Brain microvascular endothelial cell (primary cell): ENCODE measurements around the gene METTL25B.

Source experiments
- DNase-seq: peaks from one replicate; pipeline ENCODE4 v3.0.0-alpha.2; 2020
- H3K27ac ChIP-seq: fragments of 250-450 bp; sonication (Bioruptor Pico); 2 replicates; pipeline ENCODE4 v1.5.1; 2020; ENCODE audit warnings: mild to moderate bottlenecking, moderate library complexity
- H3K27me3 ChIP-seq: fragments of 250-450 bp; sonication (Bioruptor Pico); replicated peaks from 2 replicates; pipeline ENCODE4 v1.5.1; 2020; ENCODE audit warnings: mild to moderate bottlenecking
- H3K36me3 ChIP-seq: fragments of 250-450 bp; sonication (Bioruptor Pico); replicated peaks from 2 replicates; pipeline ENCODE4 v1.5.1; 2020; ENCODE audit warnings: mild to moderate bottlenecking
- H3K4me3 ChIP-seq: 2 replicates; pipeline ENCODE4 v1.5.1; 2011; ENCODE audit warnings: low read depth, mild to moderate bottlenecking, control low read depth, low read length, moderate library complexity
- in situ Hi-C: cut with HindIII; loops from 2 replicates; pipeline ENCODE4 v1.10.0; 2017; ENCODE audit warnings: low sequenced_read_pairs, low pct_ligation_motif_present
- TF ChIP-seq, protein P1 (sequence below): IDR thresholded peaks from 2 replicates; pipeline ENCODE4 v1.5.1; 2011; ENCODE audit warnings: low read depth, mild to moderate bottlenecking, moderate library complexity, low read length, control low read depth, inconsistent platforms; ENCODE audit errors: missing control alignments

METTL25B gene

DNA sequence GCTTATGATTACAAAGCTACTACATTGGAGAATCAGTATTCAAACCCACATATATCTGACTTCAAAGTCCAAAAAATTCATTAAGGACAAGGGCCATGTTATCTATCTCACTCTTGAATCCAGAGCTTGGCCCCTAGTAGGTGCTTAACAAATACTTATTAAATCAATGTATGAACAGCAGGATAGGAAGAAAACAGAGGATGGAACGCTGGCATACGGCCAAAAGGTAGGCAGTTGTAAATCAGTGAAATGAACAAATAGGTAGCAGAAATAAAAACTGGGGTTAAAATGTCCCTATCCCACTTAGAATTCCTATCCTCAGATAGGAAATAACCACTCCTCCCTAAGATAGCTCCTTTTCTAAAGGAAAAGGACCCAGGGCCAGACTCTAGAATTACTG lies 10.6 kb downstream of the METTL25B start:
- H3K36me3 ChIP-seq, result peaks cover 37% of the 10 kb centered on the region

DNA sequence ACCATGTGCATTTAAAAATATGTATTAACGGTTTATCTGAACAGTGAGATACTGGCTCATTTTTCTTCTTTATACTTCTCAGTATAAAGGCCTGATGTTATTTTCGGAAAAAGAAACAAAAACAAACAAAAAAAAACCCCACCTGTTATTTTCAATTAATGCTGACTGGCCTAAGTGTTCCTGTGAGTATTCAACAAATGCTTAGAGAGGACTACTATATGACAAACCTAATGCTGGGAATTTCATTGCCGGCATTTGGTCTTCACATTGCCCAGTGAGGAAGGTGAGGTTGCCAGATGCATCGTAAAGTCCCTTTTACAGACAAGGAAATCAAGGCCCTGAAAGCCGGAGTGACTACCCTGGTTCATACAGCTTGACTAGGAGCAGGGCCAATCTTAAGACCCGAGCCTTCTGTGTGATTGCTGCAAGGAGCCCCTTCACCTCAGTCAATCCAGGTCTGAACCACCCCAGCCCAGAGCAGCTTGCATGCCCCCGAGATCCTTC lies 12.0 kb downstream of the METTL25B start:
- H3K36me3 ChIP-seq, result peaks cover 37% of the 10 kb centered on the region
- TF ChIP-seq, protein P1, sequence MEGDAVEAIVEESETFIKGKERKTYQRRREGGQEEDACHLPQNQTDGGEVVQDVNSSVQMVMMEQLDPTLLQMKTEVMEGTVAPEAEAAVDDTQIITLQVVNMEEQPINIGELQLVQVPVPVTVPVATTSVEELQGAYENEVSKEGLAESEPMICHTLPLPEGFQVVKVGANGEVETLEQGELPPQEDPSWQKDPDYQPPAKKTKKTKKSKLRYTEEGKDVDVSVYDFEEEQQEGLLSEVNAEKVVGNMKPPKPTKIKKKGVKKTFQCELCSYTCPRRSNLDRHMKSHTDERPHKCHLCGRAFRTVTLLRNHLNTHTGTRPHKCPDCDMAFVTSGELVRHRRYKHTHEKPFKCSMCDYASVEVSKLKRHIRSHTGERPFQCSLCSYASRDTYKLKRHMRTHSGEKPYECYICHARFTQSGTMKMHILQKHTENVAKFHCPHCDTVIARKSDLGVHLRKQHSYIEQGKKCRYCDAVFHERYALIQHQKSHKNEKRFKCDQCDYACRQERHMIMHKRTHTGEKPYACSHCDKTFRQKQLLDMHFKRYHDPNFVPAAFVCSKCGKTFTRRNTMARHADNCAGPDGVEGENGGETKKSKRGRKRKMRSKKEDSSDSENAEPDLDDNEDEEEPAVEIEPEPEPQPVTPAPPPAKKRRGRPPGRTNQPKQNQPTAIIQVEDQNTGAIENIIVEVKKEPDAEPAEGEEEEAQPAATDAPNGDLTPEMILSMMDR, result no peak
- in situ Hi-C loops, result no loop called here
- DNase-seq, result no peak
- H3K27me3 ChIP-seq, result no peaks in the 10 kb centered on the region
- peak overlapping the region; percentile 14 for H3K27ac ChIP-seq
- H3K4me3 ChIP-seq, result peak overlapping the region; percentile 92

More for the DNA sequence above, 10.6 kb downstream of the METTL25B start:
- Histone ChIP-seq H3K27me3 (no peaks in the 10 kb centered on the region), H3K4me3 (no peak overlapping the region), H3K27ac (no peak overlapping the region)
- DNase-seq, result no peak
- TF ChIP-seq, protein P1, result no peak
- in situ Hi-C loops, result no loop called here

GRCh38 chr1:156740741-156741480 lies 12.6 kb downstream of the METTL25B start, which contains the start of gene MRPL24:
Gene MRPL24, minus strand, starts transcription at chr1:156741088. Its CDS starts 2,384 bp downstream, at chr1:156738704.
- Histone ChIP-seq H3K36me3 (peaks cover 37% of the 10 kb centered on the region), H3K27ac (peak within 1 kb of the TSS; percentile 58), H3K4me3 (peak within 1 kb of the TSS; percentile 92), H3K27me3 (no peaks in the 10 kb centered on the region)
- TF ChIP-seq, protein P1, result no peak
- in situ Hi-C loops, result no loop called here
- DNase-seq, result peak; percentile 100

GRCh38 chr1:156741481-156741983 lies 13.3 kb downstream of the METTL25B start:
- H3K27ac ChIP-seq, result peak overlapping the region; percentile 58
- in situ Hi-C loops, result no loop called here
- TF ChIP-seq, protein P1, result no peak
- peak overlapping the region; percentile 33 for H3K4me3 ChIP-seq
- no peaks in the 10 kb centered on the region for H3K27me3 ChIP-seq
- H3K36me3 ChIP-seq, result peaks cover 34% of the 10 kb centered on the region
- no peak for DNase-seq

- no peak overlapping the region for H3K4me3 ChIP-seq
- H3K36me3 ChIP-seq, result peaks cover 29% of the 10 kb centered on the region
- in situ Hi-C loops, result no loop called here
- no peaks in the 10 kb centered on the region for H3K27me3 ChIP-seq
- DNase-seq, result no peak
- no peak overlapping the region for H3K27ac ChIP-seq
- TF ChIP-seq, protein P1, result no peak
These were observed 13.7 kb downstream of the METTL25B start for GRCh38 chr1:156742017-156742416.
